Endothelial cell of umbilical vein (primary cell): ENCODE measurements around the gene SLC25A33. TPM values are rescaled to one million over a fixed set of nuclear protein-coding genes. Genes with fewer than 3 reads are reported as not detected.

Experiments
- BruUV-seq: library from RNA; stranded (reverse); fragments of 400-500 nt; replicated peaks from 2 replicates; lab custom pipeline; 2021; lab: Mats Ljungman, UMichigan
- CTCF ChIA-PET: fragments of 300-600, 350-600 bp; sonication (Branson Sonifier 250); formaldehyde crosslinking; loops from one replicate; lab custom pipeline; 2021; ENCODE audit warnings: antibody characterized with exemption, inconsistent platforms; lab: Charles Lee
- POLR2A ChIA-PET: fragments of 300-600, 350-600 bp; sonication (Branson Sonifier 250); formaldehyde crosslinking; loops from one replicate; lab custom pipeline; 2021; ENCODE audit warnings: antibody characterized with exemption, inconsistent platforms; lab: Charles Lee
- DNase-seq: peaks from one replicate; pipeline ENCODE4 v3.0.0-alpha.2; 2011; ENCODE audit warnings: low read depth, low spot score
- FAIRE-seq: peaks from 2 replicates; lab custom pipeline; 2011; peaks lifted over from hg19 to GRCh38; lab: Jason Lieb, UNC
- H2AFZ ChIP-seq: 2 replicates; pipeline ENCODE4 v1.6.0; 2012; ENCODE audit warnings: low read depth, low read length, control low read depth, inconsistent platforms
- H3K27ac ChIP-seq: 2 replicates; pipeline ENCODE4 v1.5.1; 2011; ENCODE audit warnings: low read depth, mild to moderate bottlenecking, control low read depth, low read length, moderate library complexity; ENCODE audit not compliant: insufficient read depth
- H3K27me3 ChIP-seq, 2 experiments: 2 replicates each; pipeline versions ENCODE4 v1.6.0 to v1.6.1; 2011; ENCODE audit warnings: low read length in 2 of 2, mixed read lengths in 1 of 2; ENCODE audit not compliant: control insufficient read depth in 2 of 2, insufficient read depth in 2 of 2
- H3K36me3 ChIP-seq, 2 experiments: 2 replicates in 1 of 2; 3 replicates in 1 of 2; pipeline ENCODE4 v1.5.1; 2011; ENCODE audit warnings: low read length in 2 of 2, mild to moderate bottlenecking in 1 of 2, moderate library complexity in 1 of 2; ENCODE audit not compliant: control insufficient read depth in 2 of 2, insufficient read depth in 2 of 2; ENCODE audit errors: extremely low read depth in 1 of 2
- H3K4me1 ChIP-seq: 3 replicates; pipeline ENCODE4 v1.5.1; 2011; ENCODE audit warnings: mild to moderate bottlenecking, low read length; ENCODE audit not compliant: control insufficient read depth, insufficient read depth; ENCODE audit errors: extremely low read depth
- H3K4me2 ChIP-seq: 2 replicates; pipeline ENCODE4 v1.6.1; 2011; ENCODE audit warnings: low read length, control low read depth, mixed read lengths; ENCODE audit not compliant: insufficient read depth
- H3K4me3 ChIP-seq, 3 experiments: fragments of 200-600 bp in 1 of 3; sonication (generic), shearing (Covaris generic) in 1 of 3; replicated peaks in 1 of 3; 2 replicates each; pipeline ENCODE4 v1.5.1; 2011 to 2016; ENCODE audit warnings: control low read depth in 3 of 3, low read length in 3 of 3, mild to moderate bottlenecking in 2 of 3, inconsistent platforms in 1 of 3, low read depth in 1 of 3, moderate library complexity in 1 of 3; ENCODE audit not compliant: insufficient read depth in 1 of 3
- H3K79me2 ChIP-seq: 2 replicates; pipeline ENCODE4 v1.6.0; 2012; ENCODE audit warnings: low read length, inconsistent platforms; ENCODE audit not compliant: control insufficient read depth, insufficient read depth
- H3K9ac ChIP-seq: replicated peaks from 2 replicates; pipeline ENCODE3; 2011; ENCODE audit warnings: low read length, control low read depth; ENCODE audit not compliant: insufficient read depth; ENCODE audit errors: extremely low read depth
- H3K9me1 ChIP-seq: replicated peaks from 3 replicates; pipeline ENCODE4 v1.6.0; 2011; ENCODE audit warnings: mild to moderate bottlenecking, low read length; ENCODE audit not compliant: control insufficient read depth, insufficient read depth; ENCODE audit errors: extremely low read depth
- H3K9me3 ChIP-seq: replicated peaks from 2 replicates; pipeline ENCODE4 v1.5.1; 2012; ENCODE audit warnings: low read length, inconsistent platforms; ENCODE audit not compliant: control insufficient read depth, insufficient read depth
- H4K20me1 ChIP-seq: replicated peaks from 2 replicates; pipeline ENCODE3; 2011; ENCODE audit warnings: mild to moderate bottlenecking, low read length; ENCODE audit not compliant: control insufficient read depth, insufficient read depth; ENCODE audit errors: extremely low read depth
- CTCF ChIP-seq, 2 donors: IDR thresholded peaks; 1 replicate in 1 of 2; 2 replicates in 1 of 2; pipeline ENCODE4 v1.5.1; 2011; ENCODE audit warnings: low read length in 2 of 2, mild to moderate bottlenecking in 2 of 2, moderate library complexity in 2 of 2, control low read depth in 1 of 2, inconsistent platforms in 1 of 2, low read depth in 1 of 2; ENCODE audit not compliant: insufficient read depth in 1 of 2; ENCODE audit errors: extremely low read depth in 1 of 2
- EZH2 ChIP-seq: IDR thresholded peaks from 2 replicates; pipeline ENCODE4 v1.6.1; 2012; ENCODE audit warnings: borderline replicate concordance, low read depth, mild to moderate bottlenecking, moderate library complexity, low read length, inconsistent platforms; ENCODE audit not compliant: severe bottlenecking
- FOS ChIP-seq: IDR thresholded peaks from 2 replicates; pipeline ENCODE4 v1.6.1; 2011; ENCODE audit warnings: mild to moderate bottlenecking, low read length, moderate library complexity, borderline replicate concordance; ENCODE audit not compliant: insufficient read depth
- GATA2 ChIP-seq: IDR thresholded peaks from 2 replicates; pipeline ENCODE4 v1.7.0; 2011; ENCODE audit warnings: low read depth, mild to moderate bottlenecking, moderate library complexity, mixed read lengths, low read length; ENCODE audit not compliant: insufficient read length, insufficient read depth
- JUN ChIP-seq: IDR thresholded peaks from 2 replicates; pipeline ENCODE4 v1.6.1; 2011; ENCODE audit warnings: borderline replicate concordance, low read depth; ENCODE audit not compliant: insufficient read length, insufficient read depth
- MAX ChIP-seq: IDR thresholded peaks from 2 replicates; pipeline ENCODE4 v1.6.1; 2011; ENCODE audit not compliant: insufficient read depth, insufficient read length
- MYC ChIP-seq: IDR thresholded peaks from one replicate; pipeline ENCODE4 v1.6.1; 2011; ENCODE audit warnings: mild to moderate bottlenecking, low read depth, low read length
- POLR2A ChIP-seq: IDR thresholded peaks from 2 replicates; pipeline ENCODE4 v1.6.1; 2012; ENCODE audit warnings: low read depth, mild to moderate bottlenecking, control low read depth, low read length
- POLR2AphosphoS5 ChIP-seq: IDR thresholded peaks from 2 replicates; pipeline ENCODE4 v1.6.1; 2012; ENCODE audit warnings: low read depth, mild to moderate bottlenecking, control low read depth, low read length, moderate library complexity; ENCODE audit not compliant: insufficient read depth
- dilution Hi-C: fragments of 300-500 bp; cut with MboI; formaldehyde crosslinking; loops from one replicate; pipeline ENCODE4 v1.15.0; 2019; ENCODE audit warnings: low sequenced_read_pairs; ENCODE audit not compliant: extremely low pct_ligation_motif_present
- intact Hi-C: fragments of 100-400 bp; cut with micrococcal nuclease; formaldehyde crosslinking; loops from one replicate; pipeline ENCODE4 v1.10.0; 2022
- polyA plus RNA-seq, 4 experiments: library from polyadenylated mRNA; depleted of rRNA in 3 of 4; stranded (reverse) in 3 of 4; unstranded in 1 of 4; fragments of >200 nt; gene quantifications; 2 replicates each; pipeline versions ENCODE4 v1.2.1 to v1.2.3, GENCODE V29; 2011 to 2012; ENCODE audit warnings: missing spikeins in 1 of 4
- total RNA-seq: library from RNA; stranded (reverse); gene quantifications from 2 replicates; pipeline ENCODE4 v1.2.3, GENCODE V29; 2021

SLC25A33 gene
- total and polyA plus RNA-seq, 2 donors (not counting 3 experiments of a cell fraction or from before 2014, with no cell fraction given), result 3.8 to 6.6 TPM

GRCh38 chr1:9621032-9621431, 81.8 kb downstream of the SLC25A33 start:
- Histone ChIP-seq H3K27me3 (no peaks in the 10 kb centered on the region), H3K79me2 (no peaks in the 10 kb centered on the region), H3K36me3 (no peaks in the 10 kb centered on the region), H3K9me3 (no peaks in the 10 kb centered on the region), H3K4me2 (no peak overlapping the region), H3K4me3 (no peak overlapping the region), H2AFZ (no peak overlapping the region), H3K27ac (no peak overlapping the region), H3K4me1 (no peaks in the 10 kb centered on the region), H3K9ac (no peak overlapping the region), H4K20me1 (no peaks in the 10 kb centered on the region), H3K9me1 (no peaks in the 10 kb centered on the region)
- CTCF ChIA-PET, result no interaction called here
- DNase-seq, result no peak
- dilution Hi-C loops (no loop called here), intact Hi-C loops (loop anchor here (10.0 kb wide), 1 partner anchor 804 kb away; no protein-coding TSS in a partner anchor)
- TF ChIP-seq FOS, result no peak
- TF ChIP-seq CTCF (IDR thresholded peaks at IDR 0.05; ENCODE audit: extremely low read depth in 1 of 2, insufficient read depth in 1 of 2, low read depth in 1 of 2, low read length in 2 of 2), result no peak
- TF ChIP-seq POLR2AphosphoS5, result no peak
- no peak for TF ChIP-seq JUN
- no peak for TF ChIP-seq GATA2
- no peak for TF ChIP-seq EZH2
- no peak for TF ChIP-seq MYC
- no peak for TF ChIP-seq POLR2A
- no peak for TF ChIP-seq MAX
- no peak for FAIRE-seq
- no TSS peak for BruUV-seq
- POLR2A ChIA-PET, result no interaction called here
